Liver (tissue), 9 donors: ENCODE data around the gene CSMD2. TPM values are rescaled to one million over a fixed set of nuclear protein-coding genes. Genes with fewer than 3 reads are reported as not detected.
A peak's percentile ranks its signal among the peaks of the same experiment; 100 is the strongest.

Experiments used
- DNase-seq: peaks from one replicate; pipeline ENCODE4 v3.0.0-alpha.2; 2017; ENCODE audit warnings: low spot score
- H3K27ac ChIP-seq, 2 donors: one replicate each; pipeline ENCODE4 v1.7.0; 2013; ENCODE audit warnings: inconsistent platforms in 2 of 2, low read length in 2 of 2, control low read depth in 1 of 2, low read depth in 1 of 2, mild to moderate bottlenecking in 1 of 2
- H3K27me3 ChIP-seq, 4 donors: one replicate each; pipeline versions ENCODE4 v1.6.1 to v1.7.0; 2013; ENCODE audit warnings: low read length in 3 of 4, inconsistent platforms in 1 of 4, mild to moderate bottlenecking in 1 of 4, moderate library complexity in 1 of 4; ENCODE audit not compliant: control insufficient read depth in 4 of 4, insufficient read depth in 4 of 4
- H3K36me3 ChIP-seq, 4 donors: one replicate each; pipeline versions ENCODE4 v1.6.1 to v1.7.0; 2013; ENCODE audit warnings: low read length in 3 of 4, mild to moderate bottlenecking in 3 of 4, low read depth in 1 of 4, moderate library complexity in 1 of 4; ENCODE audit not compliant: control insufficient read depth in 4 of 4, insufficient read depth in 3 of 4
- H3K4me1 ChIP-seq, 4 donors: one replicate each; pipeline versions ENCODE4 v1.6.1 to v1.7.0; 2013; ENCODE audit warnings: low read length in 3 of 4, mild to moderate bottlenecking in 3 of 4, moderate library complexity in 1 of 4; ENCODE audit not compliant: control insufficient read depth in 4 of 4, insufficient read depth in 4 of 4
- H3K4me3 ChIP-seq, 3 donors: one replicate each; pipeline versions ENCODE4 v1.6.1 to v1.7.0; 2013; ENCODE audit warnings: low read length in 3 of 3, control low read depth in 1 of 3, low read depth in 1 of 3, mild to moderate bottlenecking in 1 of 3
- H3K9ac ChIP-seq, 2 donors: one replicate each; pipeline ENCODE4 v1.7.0; 2013; ENCODE audit warnings: low read length in 2 of 2, mild to moderate bottlenecking in 2 of 2, moderate library complexity in 2 of 2, control low read depth in 1 of 2, low read depth in 1 of 2
- H3K9me3 ChIP-seq, 4 donors: one replicate each; pipeline versions ENCODE4 v1.6.1 to v1.7.0; 2013; ENCODE audit warnings: low read length in 3 of 4; ENCODE audit not compliant: control insufficient read depth in 4 of 4
- GABPA ChIP-seq, 2 donors: IDR thresholded peaks in 1 of 2; conservative IDR thresholded peaks in 1 of 2; 2 replicates each; pipeline ENCODE4 v1.6.1; 2016; ENCODE audit warnings: antibody characterized with exemption in 2 of 2, mild to moderate bottlenecking in 1 of 2, moderate library complexity in 1 of 2
- JUND ChIP-seq, 2 donors: IDR thresholded peaks; 2 replicates each; pipeline ENCODE4 v1.6.1; 2016; ENCODE audit warnings: antibody characterized with exemption in 2 of 2
- MAX ChIP-seq: IDR thresholded peaks from 2 replicates; pipeline ENCODE4 v1.6.1; 2016; ENCODE audit warnings: antibody characterized with exemption
- RAD21 ChIP-seq, 2 donors: IDR thresholded peaks; 2 replicates each; pipeline ENCODE4 v1.6.1; 2016; ENCODE audit warnings: antibody characterized with exemption in 2 of 2, mild to moderate bottlenecking in 2 of 2
- RXRA ChIP-seq, 2 donors: IDR thresholded peaks; 2 replicates each; pipeline ENCODE4 v1.6.1; 2017 to 2018; ENCODE audit warnings: antibody characterized with exemption in 2 of 2, mild to moderate bottlenecking in 1 of 2
- TAF1 ChIP-seq: conservative IDR thresholded peaks from 2 replicates; pipeline ENCODE4 v1.6.1; 2016; ENCODE audit warnings: antibody characterized with exemption, mild to moderate bottlenecking
- YY1 ChIP-seq: IDR thresholded peaks from 2 replicates; pipeline ENCODE4 v1.6.1; 2016; ENCODE audit warnings: antibody characterized with exemption, mild to moderate bottlenecking
- ZBTB33 ChIP-seq: IDR thresholded peaks from 2 replicates; pipeline ENCODE4 v1.6.1; 2016; ENCODE audit warnings: antibody characterized with exemption
- WGBS: extraction: QIAGEN DNeasy Blood & Tissue Kit; methylation state at CpG from one replicate; pipeline ENCODE4 v1.1.7; 2013; 5-methylcytosine and 5-hydroxymethylcytosine counted together
- polyA plus RNA-seq, 2 donors: library from polyadenylated mRNA; stranded (reverse) in 1 of 2; unstranded in 1 of 2; fragments of 200-250 nt in 1 of 2; fragments of >200 nt in 1 of 2; fragmentation: Nextera tagmentation in 1 of 2; extraction: Ambion mirVana in 1 of 2; gene quantifications; one replicate each; pipeline versions ENCODE4 v1.2.1 to v1.2.3, GENCODE V29; 2013 to 2015
- total RNA-seq, 2 donors: library from RNA; depleted of rRNA; stranded (reverse); fragments of >200 nt; gene quantifications; one replicate each; pipeline ENCODE4 v1.2.3, GENCODE V29; 2014
- TF ChIP-seq, protein P1 (sequence below): fragments of 150-350 bp; IDR thresholded peaks from 2 replicates; pipeline ENCODE4 v1.5.1; 2017; ENCODE audit warnings: improper control_type of control experiment, low read depth, low read length; ENCODE audit not compliant: missing input control
- TF ChIP-seq, protein P2 (sequence below): IDR thresholded peaks from 2 replicates; pipeline ENCODE4 v1.6.1; 2016; ENCODE audit warnings: antibody characterized with exemption, mild to moderate bottlenecking
- donor health status: healthy.
- donor health status: healthy.
- donor health status: healthy.
- donor health status: healthy.
- donor health status: healthy.

The CSMD2 gene
- total and polyA plus RNA-seq, 4 donors, result 0.08 to 0.09 TPM; not detected in 2

DNA sequence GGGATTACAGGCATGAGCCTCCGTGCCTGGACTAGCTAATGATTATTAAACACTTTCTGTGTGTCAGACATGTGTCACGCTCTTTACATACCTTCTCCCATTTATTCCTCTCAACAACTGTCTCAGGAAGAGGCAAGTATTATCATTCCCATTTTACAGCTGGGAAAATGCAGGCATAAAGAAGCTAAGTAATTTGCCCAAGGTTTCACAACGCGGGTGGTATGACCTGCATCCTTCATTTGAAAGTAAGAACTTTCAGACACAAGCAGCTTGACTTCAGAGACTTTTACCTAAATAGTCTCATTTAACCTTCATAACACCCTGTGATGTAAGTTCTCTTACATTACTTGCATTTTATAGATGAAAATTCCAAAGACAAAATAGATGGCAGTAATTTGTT is 693.6 kb downstream of the CSMD2 start:
- no peak for DNase-seq
- WGBS, result 92% methylated on average over 4 of the region's 4 CpGs
- no peak overlapping the region for H3K27ac ChIP-seq

DNA sequence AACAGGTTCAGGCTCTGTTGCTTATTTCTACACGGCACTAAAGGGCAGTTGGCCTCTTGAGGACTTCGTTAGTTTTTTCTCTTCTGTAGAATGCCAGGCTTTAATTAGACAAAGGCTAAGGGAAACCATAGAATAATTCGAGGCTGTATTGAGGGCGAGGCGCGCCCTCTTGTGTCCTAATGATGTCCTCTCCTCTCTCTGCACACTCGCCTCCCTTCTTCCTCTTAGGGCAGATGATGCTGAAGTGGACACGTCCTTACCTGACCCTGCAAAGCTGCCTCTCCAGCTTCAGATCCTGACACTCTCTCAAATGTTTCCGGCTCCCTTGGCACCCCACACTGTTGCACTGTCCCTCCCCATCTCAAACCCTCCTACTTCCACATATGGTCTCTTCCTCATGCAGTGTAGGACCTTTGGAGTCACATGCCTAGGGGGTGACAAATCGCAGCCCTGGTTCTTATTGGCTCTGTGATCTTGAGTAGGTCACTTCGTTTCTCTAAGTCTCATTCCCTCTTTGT is 694.5 kb downstream of the CSMD2 start:
- H3K9me3 ChIP-seq, result no peaks in the 10 kb centered on the region
- no peak for TF ChIP-seq ZBTB33
- no peak for TF ChIP-seq TAF1
- TF ChIP-seq, protein P1, sequence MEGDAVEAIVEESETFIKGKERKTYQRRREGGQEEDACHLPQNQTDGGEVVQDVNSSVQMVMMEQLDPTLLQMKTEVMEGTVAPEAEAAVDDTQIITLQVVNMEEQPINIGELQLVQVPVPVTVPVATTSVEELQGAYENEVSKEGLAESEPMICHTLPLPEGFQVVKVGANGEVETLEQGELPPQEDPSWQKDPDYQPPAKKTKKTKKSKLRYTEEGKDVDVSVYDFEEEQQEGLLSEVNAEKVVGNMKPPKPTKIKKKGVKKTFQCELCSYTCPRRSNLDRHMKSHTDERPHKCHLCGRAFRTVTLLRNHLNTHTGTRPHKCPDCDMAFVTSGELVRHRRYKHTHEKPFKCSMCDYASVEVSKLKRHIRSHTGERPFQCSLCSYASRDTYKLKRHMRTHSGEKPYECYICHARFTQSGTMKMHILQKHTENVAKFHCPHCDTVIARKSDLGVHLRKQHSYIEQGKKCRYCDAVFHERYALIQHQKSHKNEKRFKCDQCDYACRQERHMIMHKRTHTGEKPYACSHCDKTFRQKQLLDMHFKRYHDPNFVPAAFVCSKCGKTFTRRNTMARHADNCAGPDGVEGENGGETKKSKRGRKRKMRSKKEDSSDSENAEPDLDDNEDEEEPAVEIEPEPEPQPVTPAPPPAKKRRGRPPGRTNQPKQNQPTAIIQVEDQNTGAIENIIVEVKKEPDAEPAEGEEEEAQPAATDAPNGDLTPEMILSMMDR, result peak; percentile 84
- TF ChIP-seq YY1, result peak; percentile 32
- TF ChIP-seq RAD21 (IDR thresholded peaks at IDR 0.05), result peak; percentile 90 to 91
- TF ChIP-seq RXRA (IDR thresholded peaks at IDR 0.05), result peak; percentile 61 to 78
- H3K36me3 ChIP-seq, result no peaks in the 10 kb centered on the region
- H3K27me3 ChIP-seq, result no peaks in the 10 kb centered on the region
- no peak overlapping the region for H3K27ac ChIP-seq
- H3K4me3 ChIP-seq, result no peak overlapping the region
- 8% methylated on average over 11 of the region's 11 CpGs for WGBS
- peak; percentile 55 for DNase-seq
- no peak overlapping the region for H3K9ac ChIP-seq
- H3K4me1 ChIP-seq, result peaks cover 0 to 17% (median 10%) of the 10 kb centered on the region in 4 donors

More for the DNA sequence above, 693.6 kb downstream of the CSMD2 start:
- H3K9ac ChIP-seq, result no peak overlapping the region
- TF ChIP-seq, protein P1, result no peak
- TF ChIP-seq MAX (no peak), YY1 (no peak), GABPA (IDR thresholded peaks at IDR 0.05 in 1 of 2, conservative IDR thresholded peaks at IDR 0.05 in 1 of 2) (no peak), JUND (IDR thresholded peaks at IDR 0.05) (no peak), RXRA (IDR thresholded peaks at IDR 0.05) (no peak)
- TF ChIP-seq, protein P2, sequence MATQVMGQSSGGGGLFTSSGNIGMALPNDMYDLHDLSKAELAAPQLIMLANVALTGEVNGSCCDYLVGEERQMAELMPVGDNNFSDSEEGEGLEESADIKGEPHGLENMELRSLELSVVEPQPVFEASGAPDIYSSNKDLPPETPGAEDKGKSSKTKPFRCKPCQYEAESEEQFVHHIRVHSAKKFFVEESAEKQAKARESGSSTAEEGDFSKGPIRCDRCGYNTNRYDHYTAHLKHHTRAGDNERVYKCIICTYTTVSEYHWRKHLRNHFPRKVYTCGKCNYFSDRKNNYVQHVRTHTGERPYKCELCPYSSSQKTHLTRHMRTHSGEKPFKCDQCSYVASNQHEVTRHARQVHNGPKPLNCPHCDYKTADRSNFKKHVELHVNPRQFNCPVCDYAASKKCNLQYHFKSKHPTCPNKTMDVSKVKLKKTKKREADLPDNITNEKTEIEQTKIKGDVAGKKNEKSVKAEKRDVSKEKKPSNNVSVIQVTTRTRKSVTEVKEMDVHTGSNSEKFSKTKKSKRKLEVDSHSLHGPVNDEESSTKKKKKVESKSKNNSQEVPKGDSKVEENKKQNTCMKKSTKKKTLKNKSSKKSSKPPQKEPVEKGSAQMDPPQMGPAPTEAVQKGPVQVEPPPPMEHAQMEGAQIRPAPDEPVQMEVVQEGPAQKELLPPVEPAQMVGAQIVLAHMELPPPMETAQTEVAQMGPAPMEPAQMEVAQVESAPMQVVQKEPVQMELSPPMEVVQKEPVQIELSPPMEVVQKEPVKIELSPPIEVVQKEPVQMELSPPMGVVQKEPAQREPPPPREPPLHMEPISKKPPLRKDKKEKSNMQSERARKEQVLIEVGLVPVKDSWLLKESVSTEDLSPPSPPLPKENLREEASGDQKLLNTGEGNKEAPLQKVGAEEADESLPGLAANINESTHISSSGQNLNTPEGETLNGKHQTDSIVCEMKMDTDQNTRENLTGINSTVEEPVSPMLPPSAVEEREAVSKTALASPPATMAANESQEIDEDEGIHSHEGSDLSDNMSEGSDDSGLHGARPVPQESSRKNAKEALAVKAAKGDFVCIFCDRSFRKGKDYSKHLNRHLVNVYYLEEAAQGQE, result no peak
- peaks cover 0 to 17% (median 8%) of the 10 kb centered on the region in 4 donors for H3K4me1 ChIP-seq
- H3K9me3 ChIP-seq, result no peaks in the 10 kb centered on the region
- no peak overlapping the region for H3K4me3 ChIP-seq
- no peaks in the 10 kb centered on the region for H3K36me3 ChIP-seq
- H3K27me3 ChIP-seq, result no peaks in the 10 kb centered on the region
